Limb (tissue), 2 donors: Measurements from ENCODE around the gene PBXIP1.

Experiments
- DNase-seq, 2 donors: peaks; one replicate each; pipeline ENCODE4 v3.0.0-alpha.2; 2016; ENCODE audit errors: extremely low spot score in 2 of 2

PBXIP1 gene

GRCh38 chr1:154895798-154896197 lies 60.1 kb downstream of the PBXIP1 start:
- DNase-seq: no peak
